HG02610 (cell line): Measurements from ENCODE around the gene NHSL2.
"Not testable (repeated sequence)": the region's sequence is repeated elsewhere in the genome, so short reads cannot be mapped to it uniquely, and the experiment has no call there.

Experiments used
- ATAC-seq: cut with Tn5 transposase; IDR thresholded peaks from one replicate; pipeline ENCODE4 v1.9.1; 2021; ENCODE audit warnings: mild to moderate bottlenecking, moderate library complexity; ENCODE audit not compliant: unreplicated experiment

NHSL2 gene

GRCh38 chrX:72145181-72145580 is 234.5 kb downstream of the NHSL2 start:
- no peak for ATAC-seq

- no peak for ATAC-seq
These were observed 235.9 kb downstream of the NHSL2 start for GRCh38 chrX:72146527-72146926.

GRCh38 chrX:72158773-72159172 is 248.1 kb downstream of the NHSL2 start:
- ATAC-seq = no peak

- ATAC-seq = no peak
These were observed 249.1 kb downstream of the NHSL2 start for GRCh38 chrX:72159769-72160168.

- no peak for ATAC-seq
These were observed 254.9 kb downstream of the NHSL2 start for GRCh38 chrX:72165551-72165950.

GRCh38 chrX:72169008-72169728 is 258.5 kb downstream of the NHSL2 start:
- no peak for ATAC-seq

- ATAC-seq = not testable (repeated sequence)
These were observed 265.6 kb downstream of the NHSL2 start for GRCh38 chrX:72176289-72176688.

- no peak for ATAC-seq
These were observed 266.3 kb downstream of the NHSL2 start for GRCh38 chrX:72176981-72177380.

GRCh38 chrX:72180539-72180938 is 269.9 kb downstream of the NHSL2 start:
- no peak for ATAC-seq

- ATAC-seq = peak; percentile 96
These were observed 270.8 kb downstream of the NHSL2 start, which contains the start of gene PIN4 for GRCh38 chrX:72181178-72182125. Gene PIN4, plus strand, starts transcription at chrX:72181757. Its CDS starts 29 bp downstream, at chrX:72181786.

- ATAC-seq = no peak
These were observed 272.3 kb downstream of the NHSL2 start for GRCh38 chrX:72182924-72183323.

GRCh38 chrX:72201836-72202536 is 291.3 kb downstream of the NHSL2 start:
- no peak for ATAC-seq
